ENCODE data around the gene CTDSP1. TPM values are rescaled to one million over a fixed set of nuclear protein-coding genes. Genes with fewer than 3 reads are reported as not detected.

Gene CTDSP1
- total and polyA plus RNA-seq, 2 donors (not counting 1 experiment from before 2014, with no cell fraction given): 99.8 to 207 TPM

- Histone ChIP-seq H3K27me3 (replicated peaks in 1 of 4; ENCODE audit: control extremely low read depth in 1 of 4, control insufficient read depth in 3 of 4, insufficient read depth in 4 of 4, low read length in 3 of 4) (no peaks in the 10 kb centered on the region), H3K9ac (ENCODE audit: low read length) (no peak overlapping the region), H3K4me1 (ENCODE audit: control insufficient read depth in 2 of 2, insufficient read depth in 2 of 2, low read length in 2 of 2) (peaks cover 19 to 41% of the 10 kb centered on the region in 2 donors), H3K4me2 (replicated peaks; ENCODE audit: low read depth, low read length, poor library complexity, severe bottlenecking) (peak overlapping the region; percentile 20), H2AFZ (ENCODE audit: insufficient read depth, low read depth, low read length, poor library complexity, severe bottlenecking) (no peak overlapping the region), H3K36me3 (replicated peaks in 1 of 2; ENCODE audit: control extremely low read depth in 1 of 2, control insufficient read depth in 1 of 2, extremely low read depth in 1 of 2, insufficient read depth in 2 of 2, low read length in 1 of 2) (no peaks in the 10 kb centered on the region), H3K9me3 (ENCODE audit: control extremely low read depth in 1 of 3, control insufficient read depth in 2 of 3, insufficient read depth in 1 of 3, low read length in 2 of 3) (peaks cover 0 to 10% (median 2%) of the 10 kb centered on the region in 3 donors), H3K79me2 (ENCODE audit: control insufficient read depth, insufficient read depth, low read length) (no peaks in the 10 kb centered on the region), H3K27ac (ENCODE audit: low read length in 2 of 2) (peak overlapping the region in 1 of 2 donors; percentile 49), H3K4me3 (ENCODE audit: control extremely low read depth in 1 of 5, extremely low read depth in 1 of 5, insufficient read depth in 1 of 5, low read depth in 2 of 5, low read length in 4 of 5) (no peak overlapping the region), H4K20me1 (ENCODE audit: control insufficient read depth, insufficient read depth, low read length, poor library complexity, severe bottlenecking) (no peaks in the 10 kb centered on the region)
- H3K27me3 Mint-ChIP-seq: no peaks in the 10 kb centered on the region
- peak; percentile 35 for DNase-seq
- POLR2A ChIA-PET: no interaction called here
- ATAC-seq (ENCODE audit: low read depth): no peak
- CTCF ChIA-PET: interaction anchor here (1.3 to 2.5 kb wide), 4 partner anchors 13 to 98 kb away, joined by 3 to 11 read pairs (median 6); no protein-coding TSS in a partner anchor
- TF ChIP-seq EZH2 (IDR thresholded peaks at IDR 0.05; ENCODE audit: borderline replicate concordance, insufficient read depth, low read depth, low read length, poor library complexity, severe bottlenecking) (no peak), CTCF (IDR thresholded peaks at IDR 0.05) (no peak)
- 90% methylated on average over 9 of the region's 11 CpGs for WGBS (ENCODE audit: insufficient coverage)
- no peaks in the 10 kb centered on the region for H3K9me3 Mint-ChIP-seq (ENCODE audit: insufficient read depth)
- peak overlapping the region; percentile 34 for H3K27ac Mint-ChIP-seq
- peaks cover 28% of the 10 kb centered on the region for H3K4me1 Mint-ChIP-seq
- H3K4me3 Mint-ChIP-seq: peak overlapping the region; percentile 13
- intact Hi-C loops (cut with micrococcal nuclease): no loop called here
Observed at GRCh38 chr2:218370410-218371063, 29.1 kb upstream of the CTDSP1 start.

- DNase-seq (no peak), ATAC-seq (ENCODE audit: low read depth) (no peak)
- Mint-ChIP-seq H3K9me3 (ENCODE audit: insufficient read depth) (no peaks in the 10 kb centered on the region), H3K27me3 (no peaks in the 10 kb centered on the region), H3K27ac (no peak overlapping the region), H3K4me1 (peaks cover 28% of the 10 kb centered on the region), H3K4me3 (no peak overlapping the region)
- Histone ChIP-seq H3K4me3 (ENCODE audit: control extremely low read depth in 1 of 5, extremely low read depth in 1 of 5, insufficient read depth in 1 of 5, low read depth in 2 of 5, low read length in 4 of 5) (no peak overlapping the region), H3K9me3 (ENCODE audit: control extremely low read depth in 1 of 3, control insufficient read depth in 2 of 3, insufficient read depth in 1 of 3, low read length in 2 of 3) (peaks cover 0 to 4% (median 0%) of the 10 kb centered on the region in 3 donors), H3K4me2 (replicated peaks; ENCODE audit: low read depth, low read length, poor library complexity, severe bottlenecking) (no peak overlapping the region), H4K20me1 (ENCODE audit: control insufficient read depth, insufficient read depth, low read length, poor library complexity, severe bottlenecking) (no peaks in the 10 kb centered on the region), H3K27me3 (replicated peaks in 1 of 4; ENCODE audit: control extremely low read depth in 1 of 4, control insufficient read depth in 3 of 4, insufficient read depth in 4 of 4, low read length in 3 of 4) (no peaks in the 10 kb centered on the region), H2AFZ (ENCODE audit: insufficient read depth, low read depth, low read length, poor library complexity, severe bottlenecking) (no peak overlapping the region), H3K36me3 (replicated peaks in 1 of 2; ENCODE audit: control extremely low read depth in 1 of 2, control insufficient read depth in 1 of 2, extremely low read depth in 1 of 2, insufficient read depth in 2 of 2, low read length in 1 of 2) (no peaks in the 10 kb centered on the region), H3K79me2 (ENCODE audit: control insufficient read depth, insufficient read depth, low read length) (no peaks in the 10 kb centered on the region), H3K9ac (ENCODE audit: low read length) (no peak overlapping the region), H3K27ac (ENCODE audit: low read length in 2 of 2) (no peak overlapping the region), H3K4me1 (ENCODE audit: control insufficient read depth in 2 of 2, insufficient read depth in 2 of 2, low read length in 2 of 2) (peaks cover 19 to 41% of the 10 kb centered on the region in 2 donors)
- ChIA-PET POLR2A (no interaction called here), CTCF (interaction anchor here (1.7 kb wide), 1 partner anchor 16 kb away, joined by 4 read pairs; the partner anchor contains the start of gene CATIP)
- TF ChIP-seq CTCF (IDR thresholded peaks at IDR 0.05) (no peak), EZH2 (IDR thresholded peaks at IDR 0.05; ENCODE audit: borderline replicate concordance, insufficient read depth, low read depth, low read length, poor library complexity, severe bottlenecking) (no peak)
- intact Hi-C loops (cut with micrococcal nuclease): no loop called here
Observed at GRCh38 chr2:218371983-218372350, 27.7 kb upstream of the CTDSP1 start.

Data from B cell (primary cell).